ENCODE data around the gene VPS33A.
"Not testable (repeated sequence)": the region's sequence is repeated elsewhere in the genome, so short reads cannot be mapped to it uniquely, and the experiment has no call there.

VPS33A gene

GRCh38 chr12:122258939-122259338 is 7.4 kb downstream of the VPS33A start:
- H3K9ac ChIP-seq (ENCODE audit: low read depth in 1 of 2, low read length in 2 of 2); H3K4me3 ChIP-seq (ENCODE audit: low read length in 2 of 2); H3K27ac ChIP-seq (ENCODE audit: low read depth in 2 of 2, low read length in 2 of 2); H3K4me1 ChIP-seq (ENCODE audit: control insufficient read depth in 2 of 2, insufficient read depth in 2 of 2, low read length in 2 of 2); H3K27me3 ChIP-seq (ENCODE audit: control insufficient read depth in 2 of 2, insufficient read depth in 2 of 2, low read length in 2 of 2); H3K9me3 ChIP-seq (ENCODE audit: control insufficient read depth in 2 of 2, low read length in 2 of 2): not testable (repeated sequence)
- H3K36me3 ChIP-seq (ENCODE audit: control insufficient read depth in 2 of 2, insufficient read depth in 2 of 2, low read length in 2 of 2), result peaks cover 16 to 43% of the 10 kb centered on the region in 2 donors

GRCh38 chr12:122258462-122258861 is 7.8 kb downstream of the VPS33A start:
- not testable (repeated sequence) for H3K4me3 ChIP-seq (ENCODE audit: low read length in 2 of 2); H3K9me3 ChIP-seq (ENCODE audit: control insufficient read depth in 2 of 2, low read length in 2 of 2); H3K27me3 ChIP-seq (ENCODE audit: control insufficient read depth in 2 of 2, insufficient read depth in 2 of 2, low read length in 2 of 2); H3K9ac ChIP-seq (ENCODE audit: low read depth in 1 of 2, low read length in 2 of 2); H3K4me1 ChIP-seq (ENCODE audit: control insufficient read depth in 2 of 2, insufficient read depth in 2 of 2, low read length in 2 of 2); H3K27ac ChIP-seq (ENCODE audit: low read depth in 2 of 2, low read length in 2 of 2)
- peaks cover 13 to 43% of the 10 kb centered on the region in 2 donors for H3K36me3 ChIP-seq (ENCODE audit: control insufficient read depth in 2 of 2, insufficient read depth in 2 of 2, low read length in 2 of 2)

- Histone ChIP-seq H3K4me3 (ENCODE audit: low read length in 2 of 2) (no peak overlapping the region), H3K9me3 (ENCODE audit: control insufficient read depth in 2 of 2, low read length in 2 of 2) (no peaks in the 10 kb centered on the region), H3K9ac (ENCODE audit: low read depth in 1 of 2, low read length in 2 of 2) (no peak overlapping the region), H3K27ac (ENCODE audit: low read depth in 2 of 2, low read length in 2 of 2) (no peak overlapping the region), H3K4me1 (ENCODE audit: control insufficient read depth in 2 of 2, insufficient read depth in 2 of 2, low read length in 2 of 2) (no peaks in the 10 kb centered on the region), H3K27me3 (ENCODE audit: control insufficient read depth in 2 of 2, insufficient read depth in 2 of 2, low read length in 2 of 2) (no peaks in the 10 kb centered on the region), H3K36me3 (ENCODE audit: control insufficient read depth in 2 of 2, insufficient read depth in 2 of 2, low read length in 2 of 2) (peaks cover 20 to 43% of the 10 kb centered on the region in 2 donors)
Measured at GRCh38 chr12:122250536-122250935, 15.8 kb downstream of the VPS33A start.

- Histone ChIP-seq H3K9ac (ENCODE audit: low read depth in 1 of 2, low read length in 2 of 2) (no peak overlapping the region), H3K4me1 (ENCODE audit: control insufficient read depth in 2 of 2, insufficient read depth in 2 of 2, low read length in 2 of 2) (no peaks in the 10 kb centered on the region), H3K27ac (ENCODE audit: low read depth in 2 of 2, low read length in 2 of 2) (no peak overlapping the region), H3K36me3 (ENCODE audit: control insufficient read depth in 2 of 2, insufficient read depth in 2 of 2, low read length in 2 of 2) (peaks cover 20 to 43% of the 10 kb centered on the region in 2 donors), H3K9me3 (ENCODE audit: control insufficient read depth in 2 of 2, low read length in 2 of 2) (no peaks in the 10 kb centered on the region), H3K27me3 (ENCODE audit: control insufficient read depth in 2 of 2, insufficient read depth in 2 of 2, low read length in 2 of 2) (no peaks in the 10 kb centered on the region), H3K4me3 (ENCODE audit: low read length in 2 of 2) (no peak overlapping the region)
Measured at GRCh38 chr12:122250047-122250446, 16.2 kb downstream of the VPS33A start.

- Histone ChIP-seq H3K4me1 (ENCODE audit: control insufficient read depth in 2 of 2, insufficient read depth in 2 of 2, low read length in 2 of 2) (no peaks in the 10 kb centered on the region), H3K9ac (ENCODE audit: low read depth in 1 of 2, low read length in 2 of 2) (no peak overlapping the region), H3K27me3 (ENCODE audit: control insufficient read depth in 2 of 2, insufficient read depth in 2 of 2, low read length in 2 of 2) (no peaks in the 10 kb centered on the region), H3K27ac (ENCODE audit: low read depth in 2 of 2, low read length in 2 of 2) (no peak overlapping the region), H3K9me3 (ENCODE audit: control insufficient read depth in 2 of 2, low read length in 2 of 2) (no peaks in the 10 kb centered on the region), H3K4me3 (ENCODE audit: low read length in 2 of 2) (no peak overlapping the region), H3K36me3 (ENCODE audit: control insufficient read depth in 2 of 2, insufficient read depth in 2 of 2, low read length in 2 of 2) (peaks cover 24 to 43% of the 10 kb centered on the region in 2 donors)
Measured at GRCh38 chr12:122245553-122245952, 20.7 kb downstream of the VPS33A start.

GRCh38 chr12:122244565-122245371 is 21.5 kb downstream of the VPS33A start:
- H3K27ac ChIP-seq (ENCODE audit: low read depth in 2 of 2, low read length in 2 of 2), result no peak overlapping the region
- peaks cover 25 to 37% of the 10 kb centered on the region in 2 donors for H3K36me3 ChIP-seq (ENCODE audit: control insufficient read depth in 2 of 2, insufficient read depth in 2 of 2, low read length in 2 of 2)
- H3K4me3 ChIP-seq (ENCODE audit: low read length in 2 of 2), result peak overlapping the region in 1 of 2 donors; percentile 16

GRCh38 chr12:122243965-122244364 is 22.3 kb downstream of the VPS33A start:
- Histone ChIP-seq H3K9ac (ENCODE audit: low read depth in 1 of 2, low read length in 2 of 2) (no peak overlapping the region), H3K27ac (ENCODE audit: low read depth in 2 of 2, low read length in 2 of 2) (no peak overlapping the region), H3K27me3 (ENCODE audit: control insufficient read depth in 2 of 2, insufficient read depth in 2 of 2, low read length in 2 of 2) (no peaks in the 10 kb centered on the region), H3K4me1 (ENCODE audit: control insufficient read depth in 2 of 2, insufficient read depth in 2 of 2, low read length in 2 of 2) (no peaks in the 10 kb centered on the region), H3K4me3 (ENCODE audit: low read length in 2 of 2) (no peak overlapping the region), H3K36me3 (ENCODE audit: control insufficient read depth in 2 of 2, insufficient read depth in 2 of 2, low read length in 2 of 2) (peaks cover 26 to 29% of the 10 kb centered on the region in 2 donors), H3K9me3 (ENCODE audit: control insufficient read depth in 2 of 2, low read length in 2 of 2) (no peaks in the 10 kb centered on the region)

More at GRCh38 chr12:122244565-122245371, 21.5 kb downstream of the VPS33A start:
- no peaks in the 10 kb centered on the region for H3K27me3 ChIP-seq (ENCODE audit: control insufficient read depth in 2 of 2, insufficient read depth in 2 of 2, low read length in 2 of 2)
- no peaks in the 10 kb centered on the region for H3K9me3 ChIP-seq (ENCODE audit: control insufficient read depth in 2 of 2, low read length in 2 of 2)
- H3K4me1 ChIP-seq (ENCODE audit: control insufficient read depth in 2 of 2, insufficient read depth in 2 of 2, low read length in 2 of 2), result no peaks in the 10 kb centered on the region
- no peak overlapping the region for H3K9ac ChIP-seq (ENCODE audit: low read depth in 1 of 2, low read length in 2 of 2)

- no peak overlapping the region for H3K9ac ChIP-seq (ENCODE audit: low read depth in 1 of 2, low read length in 2 of 2)
- no peak overlapping the region for H3K27ac ChIP-seq (ENCODE audit: low read depth in 2 of 2, low read length in 2 of 2)
- no peaks in the 10 kb centered on the region for H3K9me3 ChIP-seq (ENCODE audit: control insufficient read depth in 2 of 2, low read length in 2 of 2)
- no peaks in the 10 kb centered on the region for H3K27me3 ChIP-seq (ENCODE audit: control insufficient read depth in 2 of 2, insufficient read depth in 2 of 2, low read length in 2 of 2)
- H3K36me3 ChIP-seq (ENCODE audit: control insufficient read depth in 2 of 2, insufficient read depth in 2 of 2, low read length in 2 of 2), result peaks cover 22 to 32% of the 10 kb centered on the region in 2 donors
- H3K4me3 ChIP-seq (ENCODE audit: low read length in 2 of 2), result no peak overlapping the region
- no peaks in the 10 kb centered on the region for H3K4me1 ChIP-seq (ENCODE audit: control insufficient read depth in 2 of 2, insufficient read depth in 2 of 2, low read length in 2 of 2)
Measured at GRCh38 chr12:122238861-122239260, 27.4 kb downstream of the VPS33A start.

- Histone ChIP-seq H3K4me1 (ENCODE audit: control insufficient read depth in 2 of 2, insufficient read depth in 2 of 2, low read length in 2 of 2) (no peaks in the 10 kb centered on the region), H3K9me3 (ENCODE audit: control insufficient read depth in 2 of 2, low read length in 2 of 2) (no peaks in the 10 kb centered on the region), H3K36me3 (ENCODE audit: control insufficient read depth in 2 of 2, insufficient read depth in 2 of 2, low read length in 2 of 2) (peaks cover 30 to 42% of the 10 kb centered on the region in 2 donors), H3K27ac (ENCODE audit: low read depth in 2 of 2, low read length in 2 of 2) (no peak overlapping the region), H3K9ac (ENCODE audit: low read depth in 1 of 2, low read length in 2 of 2) (no peak overlapping the region), H3K4me3 (ENCODE audit: low read length in 2 of 2) (no peak overlapping the region), H3K27me3 (ENCODE audit: control insufficient read depth in 2 of 2, insufficient read depth in 2 of 2, low read length in 2 of 2) (no peaks in the 10 kb centered on the region)
Measured at GRCh38 chr12:122235741-122236140, 30.6 kb downstream of the VPS33A start.

- Histone ChIP-seq H3K36me3 (ENCODE audit: control insufficient read depth in 2 of 2, insufficient read depth in 2 of 2, low read length in 2 of 2) (peaks cover 26 to 45% of the 10 kb centered on the region in 2 donors), H3K9ac (ENCODE audit: low read depth in 1 of 2, low read length in 2 of 2) (no peak overlapping the region)
Measured at GRCh38 chr12:122232691-122233090, 33.6 kb downstream of the VPS33A start.

More at GRCh38 chr12:122232691-122233090, 33.6 kb downstream of the VPS33A start:
- no peak overlapping the region for H3K4me3 ChIP-seq (ENCODE audit: low read length in 2 of 2)
- H3K27me3 ChIP-seq (ENCODE audit: control insufficient read depth in 2 of 2, insufficient read depth in 2 of 2, low read length in 2 of 2), result no peaks in the 10 kb centered on the region
- H3K4me1 ChIP-seq (ENCODE audit: control insufficient read depth in 2 of 2, insufficient read depth in 2 of 2, low read length in 2 of 2), result no peaks in the 10 kb centered on the region
- H3K9me3 ChIP-seq (ENCODE audit: control insufficient read depth in 2 of 2, low read length in 2 of 2), result no peaks in the 10 kb centered on the region
- H3K27ac ChIP-seq (ENCODE audit: low read depth in 2 of 2, low read length in 2 of 2), result no peak overlapping the region

Data from mucosa of rectum (tissue), 2 donors.